Activated naive CD4-positive, alpha-beta T cell treated with anti-CD3 and anti-CD28 coated beads, Interleukin-2, amount 50 U/mL, for 72 hours (primary cell): ENCODE measurements around the gene AGO3. TPM values are rescaled to one million over a fixed set of nuclear protein-coding genes. Genes with fewer than 3 reads are reported as not detected.

Experiments used
- ATAC-seq, 2 donors: fragments of 150-1000 bp; cut with Tn5 transposase; 2 replicates each; pipeline ENCODE4 v1.10.0; 2021; ENCODE audit warnings: mild to moderate bottlenecking in 2 of 2, moderate library complexity in 2 of 2
- DNase-seq, 2 donors: peaks; one replicate each; pipeline ENCODE4 v3.0.0; 2021 to 2022; ENCODE audit warnings: low spot score in 2 of 2
- H3K27ac Mint-ChIP-seq, 2 donors: one replicate each; pipeline ENCODE4 v1.8.0; 2022; ENCODE audit warnings: mild to moderate bottlenecking in 2 of 2, mixed read lengths in 2 of 2
- H3K36me3 Mint-ChIP-seq, 2 donors: one replicate each; pipeline ENCODE4 v1.8.0; 2022; ENCODE audit warnings: mixed read lengths in 2 of 2
- H3K9me3 Mint-ChIP-seq, 2 donors: one replicate each; pipeline ENCODE4 v1.8.0; 2022; ENCODE audit warnings: mixed read lengths in 2 of 2
- total RNA-seq, 2 donors: library from RNA; stranded (reverse); gene quantifications; one replicate each; pipeline ENCODE4 v1.2.3, GENCODE V29; 2022

AGO3 gene
- total RNA-seq, 2 donors from 2014 or later = 32.9 to 43.6 TPM

DNA sequence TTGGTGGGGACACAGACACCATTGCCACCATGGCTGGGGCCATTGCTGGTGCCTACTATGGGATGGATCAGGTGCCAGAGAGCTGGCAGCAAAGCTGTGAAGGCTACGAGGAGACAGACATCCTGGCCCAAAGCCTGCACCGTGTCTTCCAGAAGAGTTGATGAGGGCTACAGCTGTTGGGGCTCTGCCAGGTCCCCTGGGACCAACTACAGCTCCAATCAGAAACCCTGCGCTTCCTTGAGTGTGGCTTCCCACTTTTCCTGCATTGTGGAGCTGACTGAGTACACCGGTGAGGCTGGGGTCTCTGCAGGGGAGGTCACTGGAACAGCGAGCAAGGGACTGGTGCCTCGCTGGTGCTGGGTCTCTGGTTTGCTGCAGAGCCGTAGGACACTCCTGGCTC lies 162.3 kb downstream of the AGO3 start:
- Mint-ChIP-seq H3K36me3 (peaks cover 8 to 10% of the 10 kb centered on the region in 2 donors), H3K9me3 (no peaks in the 10 kb centered on the region), H3K27ac (peak overlapping the region; percentile 47 to 52)
- DNase-seq = peak in 1 of 2 donors; percentile 37
- ATAC-seq = no peak

DNA sequence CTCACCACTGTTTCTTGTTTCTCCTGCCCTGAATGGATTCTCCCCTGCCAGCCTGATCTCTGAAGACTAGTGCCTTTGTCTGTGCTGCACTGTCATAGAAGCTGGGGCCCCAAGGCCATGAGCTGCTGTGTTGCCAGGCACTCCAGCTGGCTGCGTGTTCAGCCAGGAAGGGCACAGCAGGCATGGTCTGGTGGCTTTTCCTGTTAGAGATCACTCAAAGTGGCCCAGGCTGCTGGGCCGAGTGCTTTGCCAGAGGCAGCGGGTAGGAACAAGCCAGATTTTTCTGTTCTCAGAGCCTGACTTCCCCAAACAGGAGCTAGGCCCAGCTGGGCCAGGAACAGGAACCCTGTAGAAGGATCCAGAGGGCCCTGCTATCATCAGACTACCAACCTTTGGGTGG lies 163.0 kb downstream of the AGO3 start:
- ATAC-seq (no peak), DNase-seq (no peak)
- Mint-ChIP-seq H3K27ac (peak overlapping the region in 1 of 2 donors; percentile 29), H3K9me3 (no peaks in the 10 kb centered on the region), H3K36me3 (peaks cover 8 to 10% of the 10 kb centered on the region in 2 donors)

- ATAC-seq (no peak), DNase-seq (no peak)
- Mint-ChIP-seq H3K36me3 (peaks cover 2 to 5% of the 10 kb centered on the region in 2 donors), H3K27ac (peak overlapping the region in 1 of 2 donors; percentile 35), H3K9me3 (no peaks in the 10 kb centered on the region)
These were observed 163.7 kb downstream of the AGO3 start for GRCh38 chr1:36094621-36095061.

GRCh38 chr1:36095760-36096405 lies 165.0 kb downstream of the AGO3 start:
- H3K9me3 Mint-ChIP-seq = no peaks in the 10 kb centered on the region
- ATAC-seq (no peak), DNase-seq (no peak)
- H3K27ac Mint-ChIP-seq = no peak overlapping the region
- no peaks in the 10 kb centered on the region for H3K36me3 Mint-ChIP-seq

- ATAC-seq = peak in 1 of 2 donors; percentile 16
- Mint-ChIP-seq H3K27ac (peak overlapping the region; percentile 78 to 88), H3K36me3 (no peaks in the 10 kb centered on the region), H3K9me3 (no peaks in the 10 kb centered on the region)
- no peak for DNase-seq
These were observed 165.9 kb downstream of the AGO3 start for GRCh38 chr1:36096500-36097432.

GRCh38 chr1:36097693-36098585 lies 167.0 kb downstream of the AGO3 start:
- peak overlapping the region in 1 of 2 donors; percentile 78 for H3K27ac Mint-ChIP-seq
- no peaks in the 10 kb centered on the region for H3K9me3 Mint-ChIP-seq
- no peak for ATAC-seq
- DNase-seq = no peak
- no peaks in the 10 kb centered on the region for H3K36me3 Mint-ChIP-seq

- DNase-seq (no peak), ATAC-seq (no peak)
- Mint-ChIP-seq H3K9me3 (no peaks in the 10 kb centered on the region), H3K36me3 (no peaks in the 10 kb centered on the region), H3K27ac (no peak overlapping the region)
These were observed 167.9 kb downstream of the AGO3 start for GRCh38 chr1:36098650-36099365.

DNA sequence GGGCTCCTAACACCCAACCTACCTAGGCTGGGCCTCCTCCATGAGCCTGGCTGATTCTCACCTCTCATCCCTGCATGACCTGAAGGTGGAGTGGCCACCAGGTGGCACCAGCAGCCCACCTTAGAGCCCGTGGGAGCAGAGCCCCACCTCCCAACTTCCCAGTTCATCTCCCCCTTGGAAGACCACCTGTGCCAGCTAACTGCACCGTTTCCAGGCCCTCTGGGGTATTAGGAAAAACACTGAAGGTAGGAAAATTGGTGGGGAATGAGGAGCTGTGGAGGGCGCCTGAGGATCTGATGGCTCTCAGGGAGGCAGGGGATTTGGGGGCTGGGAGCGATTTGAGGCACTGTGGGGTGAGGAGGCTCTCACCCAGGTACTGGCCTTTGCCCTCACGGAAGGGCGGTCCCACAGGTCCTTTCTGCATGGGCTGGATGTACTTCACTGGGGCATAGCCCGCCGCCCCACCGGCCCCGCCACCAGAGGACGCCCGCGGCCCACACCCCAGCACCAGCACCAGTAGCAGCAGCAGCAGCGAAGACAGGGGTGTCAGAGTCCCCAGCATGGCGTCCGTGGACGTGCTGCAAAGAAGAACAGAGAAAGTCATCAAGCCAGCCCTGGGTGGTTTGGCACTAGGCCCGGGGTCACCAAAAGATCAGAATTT lies 168.9 kb downstream of the AGO3 start:
- DNase-seq = peak; percentile 74 to 81
- H3K27ac Mint-ChIP-seq = peak overlapping the region in 1 of 2 donors; percentile 54
- H3K36me3 Mint-ChIP-seq = no peaks in the 10 kb centered on the region
- H3K9me3 Mint-ChIP-seq = no peaks in the 10 kb centered on the region
- peak; percentile 91 to 95 for ATAC-seq

GRCh38 chr1:36100376-36100775 lies 169.5 kb downstream of the AGO3 start:
- DNase-seq (no peak), ATAC-seq (no peak)
- H3K36me3 Mint-ChIP-seq = no peaks in the 10 kb centered on the region
- no peak overlapping the region for H3K27ac Mint-ChIP-seq
- no peaks in the 10 kb centered on the region for H3K9me3 Mint-ChIP-seq

DNA sequence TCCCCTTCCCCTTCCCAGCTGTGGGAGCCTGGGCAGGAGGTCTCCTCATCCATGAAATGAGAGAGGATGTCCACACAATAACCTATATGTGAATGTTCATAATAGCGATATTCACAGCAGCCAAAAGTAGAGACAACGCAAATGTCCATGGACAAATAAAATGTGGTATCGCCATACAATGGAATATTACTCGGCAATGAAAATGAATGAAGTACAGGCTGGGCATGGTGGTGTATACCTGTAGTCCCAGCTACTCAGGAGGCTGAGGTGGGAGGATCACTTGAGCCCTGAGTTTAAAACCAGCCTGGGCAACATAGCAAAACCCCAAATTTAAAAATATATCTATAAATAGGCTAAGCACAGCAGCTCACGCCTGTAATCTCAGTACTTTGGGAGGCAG lies 170.6 kb downstream of the AGO3 start:
- Mint-ChIP-seq H3K9me3 (no peaks in the 10 kb centered on the region), H3K27ac (no peak overlapping the region), H3K36me3 (no peaks in the 10 kb centered on the region)
- ATAC-seq (no peak), DNase-seq (no peak)

DNA sequence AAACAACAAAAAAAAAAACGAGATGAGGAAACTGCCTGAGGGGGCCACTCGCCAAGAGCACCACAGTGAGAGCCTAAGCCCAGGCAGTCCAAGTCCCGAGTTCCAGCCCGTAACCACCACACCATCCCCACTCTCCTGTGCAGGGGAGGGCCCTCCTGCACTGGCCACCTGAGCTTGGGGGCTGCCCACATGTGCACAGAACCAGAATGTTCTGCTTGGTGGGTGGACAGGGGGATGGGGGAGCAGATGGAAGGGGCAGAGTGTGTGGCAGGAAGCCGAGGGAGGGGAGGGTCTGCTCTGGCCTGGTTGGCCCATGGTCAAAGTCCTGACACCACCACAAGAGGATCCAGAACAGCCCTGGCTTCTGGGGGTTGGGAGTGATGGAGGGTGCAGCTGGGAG lies 175.4 kb downstream of the AGO3 start:
- Mint-ChIP-seq H3K9me3 (no peaks in the 10 kb centered on the region), H3K36me3 (no peaks in the 10 kb centered on the region), H3K27ac (no peak overlapping the region)
- ATAC-seq (no peak), DNase-seq (no peak)

GRCh38 chr1:36107394-36107793 lies 176.5 kb downstream of the AGO3 start:
- H3K9me3 Mint-ChIP-seq = no peaks in the 10 kb centered on the region
- no peak for DNase-seq
- H3K27ac Mint-ChIP-seq = no peak overlapping the region
- no peaks in the 10 kb centered on the region for H3K36me3 Mint-ChIP-seq
- no peak for ATAC-seq

DNA sequence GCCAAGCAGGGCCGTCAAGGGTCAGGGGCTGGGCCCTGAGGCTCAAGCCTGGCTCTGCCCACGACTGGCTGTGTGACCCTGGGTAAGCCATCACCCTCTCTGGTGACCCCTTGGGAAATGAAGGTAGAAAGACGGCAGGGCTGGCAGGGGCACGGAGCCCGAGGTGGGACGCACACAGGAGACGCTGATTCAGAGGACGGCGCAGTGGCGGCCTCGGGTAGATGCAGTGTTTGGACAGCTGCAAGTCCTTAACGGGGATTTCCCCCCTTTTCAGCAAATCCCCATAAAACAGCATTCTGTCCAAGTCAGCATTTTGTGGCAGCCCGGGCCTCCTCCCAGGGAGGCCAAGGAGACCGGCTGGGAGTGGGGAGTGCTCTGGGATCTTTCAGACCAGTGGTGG lies 177.4 kb downstream of the AGO3 start:
- no peak for ATAC-seq
- no peak for DNase-seq
- no peaks in the 10 kb centered on the region for H3K36me3 Mint-ChIP-seq
- H3K27ac Mint-ChIP-seq = no peak overlapping the region
- no peaks in the 10 kb centered on the region for H3K9me3 Mint-ChIP-seq

GRCh38 chr1:36109041-36109679 lies 178.3 kb downstream of the AGO3 start:
- ATAC-seq = peak; percentile 85 to 86
- H3K9me3 Mint-ChIP-seq = no peaks in the 10 kb centered on the region
- H3K27ac Mint-ChIP-seq = peak overlapping the region; percentile 20 to 84
- H3K36me3 Mint-ChIP-seq = no peaks in the 10 kb centered on the region
- DNase-seq = peak in 1 of 2 donors; percentile 48

DNA sequence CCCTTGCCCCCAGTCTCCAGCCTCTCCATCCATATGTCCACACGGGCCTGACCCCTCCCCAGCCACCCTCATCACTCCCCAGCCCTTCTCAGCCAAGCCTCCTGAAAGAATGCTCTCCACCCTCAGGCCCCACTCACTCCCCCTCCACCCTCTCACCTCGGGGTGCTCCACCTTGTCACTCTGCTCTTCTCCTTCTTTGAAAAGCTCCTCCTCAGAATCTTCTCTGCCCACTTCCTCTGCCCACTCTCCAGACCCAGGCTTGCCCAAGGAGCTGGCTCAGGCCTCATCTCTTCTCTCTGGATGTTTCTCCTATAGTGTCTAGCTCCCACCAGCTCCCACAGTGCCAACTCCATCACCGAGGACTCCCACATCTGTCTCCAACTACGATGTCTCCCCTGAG lies 180.2 kb downstream of the AGO3 start:
- H3K9me3 Mint-ChIP-seq = no peaks in the 10 kb centered on the region
- DNase-seq = no peak

More for the DNA sequence above, 180.2 kb downstream of the AGO3 start:
- ATAC-seq = no peak
- peak overlapping the region in 1 of 2 donors; percentile 72 for H3K27ac Mint-ChIP-seq
- no peaks in the 10 kb centered on the region for H3K36me3 Mint-ChIP-seq
